ENCODE results near the gene MYH6.

DNA sequence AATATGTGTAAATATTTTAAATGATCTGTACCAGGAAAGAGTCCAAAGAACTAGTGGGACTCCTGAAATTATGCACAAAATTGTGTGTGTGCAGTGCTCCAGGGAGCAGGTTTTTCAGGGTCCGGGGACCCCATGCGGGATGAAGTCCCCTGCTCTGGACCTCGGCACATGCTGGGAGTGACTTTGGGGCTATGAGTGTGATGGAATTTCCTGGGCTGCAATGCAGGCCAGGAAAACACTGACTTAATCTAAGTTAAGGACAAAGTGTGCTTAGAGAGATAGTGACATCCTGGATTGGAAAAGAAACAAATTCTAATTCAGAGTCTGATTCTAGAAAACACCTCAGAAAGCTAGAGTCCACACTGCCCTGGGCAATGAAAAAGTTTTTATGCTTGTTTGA lies 6.2 kb upstream of the MYH6 start:
- TF ChIP-seq, protein P1, sequence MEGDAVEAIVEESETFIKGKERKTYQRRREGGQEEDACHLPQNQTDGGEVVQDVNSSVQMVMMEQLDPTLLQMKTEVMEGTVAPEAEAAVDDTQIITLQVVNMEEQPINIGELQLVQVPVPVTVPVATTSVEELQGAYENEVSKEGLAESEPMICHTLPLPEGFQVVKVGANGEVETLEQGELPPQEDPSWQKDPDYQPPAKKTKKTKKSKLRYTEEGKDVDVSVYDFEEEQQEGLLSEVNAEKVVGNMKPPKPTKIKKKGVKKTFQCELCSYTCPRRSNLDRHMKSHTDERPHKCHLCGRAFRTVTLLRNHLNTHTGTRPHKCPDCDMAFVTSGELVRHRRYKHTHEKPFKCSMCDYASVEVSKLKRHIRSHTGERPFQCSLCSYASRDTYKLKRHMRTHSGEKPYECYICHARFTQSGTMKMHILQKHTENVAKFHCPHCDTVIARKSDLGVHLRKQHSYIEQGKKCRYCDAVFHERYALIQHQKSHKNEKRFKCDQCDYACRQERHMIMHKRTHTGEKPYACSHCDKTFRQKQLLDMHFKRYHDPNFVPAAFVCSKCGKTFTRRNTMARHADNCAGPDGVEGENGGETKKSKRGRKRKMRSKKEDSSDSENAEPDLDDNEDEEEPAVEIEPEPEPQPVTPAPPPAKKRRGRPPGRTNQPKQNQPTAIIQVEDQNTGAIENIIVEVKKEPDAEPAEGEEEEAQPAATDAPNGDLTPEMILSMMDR (IDR thresholded peaks at IDR 0.05), result no peak
- TF ChIP-seq POLR2A (IDR thresholded peaks at IDR 0.05), result no peak
